Activated gamma-delta T cell treated with Interleukin-2 at 50 U/mL for 16 hours (primary cell): ENCODE results near the gene CACNA2D2.

ENCODE experiments used
- DNase-seq: peaks from one replicate; pipeline ENCODE4 v3.0.0-alpha.2; 2020

The CACNA2D2 gene

DNA sequence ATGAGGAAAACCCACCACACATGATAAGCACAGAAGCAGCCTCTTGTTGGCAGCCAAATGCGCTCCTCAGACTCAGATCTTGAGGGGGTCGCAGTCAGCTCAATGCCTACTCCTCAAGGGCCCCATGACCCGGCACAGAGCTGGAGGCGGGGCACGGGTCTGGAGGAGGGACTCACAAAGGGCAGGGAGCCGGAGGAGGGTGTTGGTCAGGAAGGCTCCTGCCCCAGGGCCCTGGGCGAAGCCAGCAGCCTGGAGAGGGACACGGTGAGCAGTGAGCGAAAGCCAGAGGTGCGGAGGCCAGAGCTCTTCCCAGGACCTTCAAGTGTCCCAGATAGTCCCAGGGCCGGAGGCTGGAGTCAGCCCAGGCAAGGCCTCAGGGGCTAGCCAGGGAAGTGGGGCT lies 9.8 kb downstream of the CACNA2D2 start:
- DNase-seq = no peak

DNA sequence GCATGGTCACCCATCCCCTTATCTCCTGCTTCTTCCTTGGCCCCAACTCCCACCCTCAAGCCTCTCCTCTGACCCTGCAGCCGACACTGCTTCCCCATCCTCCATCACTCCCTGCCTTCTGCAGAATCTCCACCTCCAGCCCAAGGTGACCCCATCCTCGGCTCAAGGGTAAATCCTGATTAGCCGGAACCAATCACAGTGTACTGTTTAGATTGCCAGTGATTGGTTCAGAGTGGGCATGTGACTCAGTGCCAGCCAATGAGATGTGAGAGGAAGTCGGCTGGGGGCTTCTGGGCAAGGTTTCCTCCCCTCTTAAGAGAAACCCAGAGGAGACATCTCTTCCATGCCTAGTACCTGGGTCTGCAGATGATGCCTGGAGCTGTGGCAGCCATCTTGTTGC lies 10.3 kb downstream of the CACNA2D2 start:
- DNase-seq = no peak

DNA sequence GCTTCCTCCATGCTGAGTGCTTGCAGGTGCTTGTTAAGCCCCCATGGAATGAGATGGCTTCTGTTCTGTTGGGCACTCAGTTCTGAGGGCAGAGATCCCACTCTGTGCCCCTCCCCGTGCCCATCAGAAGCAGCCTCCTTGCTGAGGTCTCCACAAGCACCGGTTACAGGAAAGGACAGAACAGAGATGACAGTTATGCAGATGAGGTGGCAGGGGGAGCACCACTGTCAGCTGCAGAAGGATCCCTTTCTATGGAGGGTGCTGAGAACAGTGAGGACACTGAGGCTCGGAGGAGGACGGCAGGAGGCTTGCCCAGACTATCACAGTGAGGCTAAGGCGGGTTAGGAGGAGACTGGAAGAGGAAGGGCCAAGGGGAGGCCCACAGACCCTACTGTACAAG lies 12.4 kb downstream of the CACNA2D2 start:
- no peak for DNase-seq

DNA sequence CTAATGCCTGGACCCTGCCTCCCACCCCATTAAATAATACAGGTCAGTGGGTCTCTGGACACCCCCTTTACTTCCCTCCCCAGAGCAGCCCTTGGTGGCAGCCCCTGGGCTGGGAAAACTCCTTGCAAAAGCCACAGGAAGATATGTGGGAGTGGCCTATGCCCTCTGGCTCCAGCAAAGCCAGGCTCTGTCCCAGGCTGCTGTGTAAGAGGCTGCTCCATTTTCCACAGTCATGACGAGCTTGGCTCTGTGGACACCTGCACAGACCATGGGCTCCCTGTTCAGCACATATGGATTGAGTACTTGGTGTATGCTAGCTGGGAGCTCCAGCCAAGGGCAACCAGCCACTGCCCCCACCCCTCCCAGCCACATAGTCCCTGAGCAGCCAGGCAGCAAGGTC lies 13.0 kb downstream of the CACNA2D2 start:
- no peak for DNase-seq

DNA sequence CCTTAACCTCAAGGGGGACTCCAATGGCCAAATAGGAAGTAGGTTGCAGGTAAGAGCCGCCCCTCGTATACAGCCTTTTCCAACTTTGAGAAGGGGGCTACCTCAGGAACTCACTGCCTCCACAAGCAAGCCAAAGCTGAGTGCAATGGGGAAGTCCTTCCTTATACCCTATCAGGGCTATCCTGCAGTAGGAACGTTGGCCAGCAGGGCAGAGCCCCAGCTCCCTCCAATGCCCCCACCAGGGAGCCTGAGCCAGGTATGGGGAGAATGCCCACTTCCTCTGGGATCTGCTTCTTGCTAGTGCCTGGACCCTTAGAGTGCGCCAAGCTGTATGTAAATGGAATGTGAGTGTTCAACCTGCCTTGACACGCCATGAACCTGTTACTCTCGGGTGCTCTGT lies 16.3 kb downstream of the CACNA2D2 start:
- no peak for DNase-seq

DNA sequence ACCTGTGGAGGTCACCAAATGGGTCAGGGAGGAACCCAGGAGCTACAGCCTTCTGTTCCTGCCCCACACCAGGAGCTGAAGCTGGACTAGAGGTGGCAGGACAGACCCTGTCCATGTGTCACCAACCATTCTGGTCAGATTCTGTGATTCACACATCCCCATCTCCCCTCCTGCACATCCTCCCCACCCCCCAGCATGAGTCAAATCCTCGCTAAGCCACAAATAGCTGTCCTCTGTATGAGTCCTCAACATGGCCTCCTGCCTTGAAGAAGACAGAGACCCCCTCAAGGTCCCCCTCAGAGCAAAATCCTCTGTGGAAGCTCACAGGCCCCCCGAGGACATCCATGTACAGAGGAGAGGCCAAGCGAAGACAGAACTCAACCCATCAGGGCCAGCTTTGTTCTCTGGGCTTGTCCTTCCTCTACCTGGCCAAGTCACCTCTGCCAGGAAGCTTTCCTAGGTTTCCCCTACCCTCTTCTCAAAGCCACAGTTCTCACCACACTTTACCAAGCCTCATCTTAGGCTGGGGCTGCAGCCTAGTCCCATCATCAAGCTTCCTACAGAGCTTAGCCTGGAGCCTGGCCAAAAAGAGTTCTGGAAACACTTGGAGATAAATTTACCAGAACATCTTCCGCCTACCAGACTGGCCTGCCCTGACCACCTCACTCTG lies 17.1 kb downstream of the CACNA2D2 start:
- no peak for DNase-seq

DNA sequence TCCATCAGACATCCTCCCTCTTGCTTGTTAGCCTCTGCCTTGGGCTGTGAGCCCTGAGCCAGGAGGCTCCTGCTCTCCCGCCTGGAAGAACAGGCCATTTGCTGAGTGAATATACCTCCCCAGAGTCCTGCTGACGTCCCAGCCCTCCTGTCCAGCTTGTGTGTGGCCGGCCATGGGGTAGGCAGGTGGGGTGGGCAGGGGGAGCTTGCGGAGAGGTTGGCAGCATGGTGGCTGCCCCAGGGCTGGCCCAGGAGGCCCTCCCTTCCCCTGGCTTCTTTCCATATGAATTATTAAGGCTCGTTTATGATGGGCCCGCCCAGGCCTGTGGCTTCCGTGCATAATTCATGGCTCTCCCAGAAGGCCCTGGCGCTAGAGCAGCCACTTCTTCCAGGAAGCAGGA lies 18.7 kb downstream of the CACNA2D2 start:
- DNase-seq = no peak

DNA sequence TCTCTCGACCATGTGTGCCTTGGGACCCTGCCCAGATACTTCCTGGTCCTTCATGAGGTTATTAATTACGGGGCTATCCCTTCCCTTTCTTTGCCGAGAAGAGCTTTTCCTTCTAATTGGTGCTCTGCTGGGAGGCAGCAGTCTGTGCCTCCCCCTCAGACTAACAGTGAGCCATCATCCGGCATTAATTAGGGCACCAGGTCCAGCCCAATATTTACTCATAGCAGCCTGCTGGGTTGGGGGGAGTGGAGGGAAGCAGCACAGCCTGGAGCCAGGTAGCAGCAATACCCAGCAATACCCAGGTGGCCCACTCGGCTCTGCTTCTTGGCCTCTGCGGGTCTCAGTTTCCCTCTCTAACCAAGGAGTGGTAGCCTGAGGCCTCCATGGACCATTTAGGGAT lies 20.1 kb downstream of the CACNA2D2 start:
- no peak for DNase-seq

DNA sequence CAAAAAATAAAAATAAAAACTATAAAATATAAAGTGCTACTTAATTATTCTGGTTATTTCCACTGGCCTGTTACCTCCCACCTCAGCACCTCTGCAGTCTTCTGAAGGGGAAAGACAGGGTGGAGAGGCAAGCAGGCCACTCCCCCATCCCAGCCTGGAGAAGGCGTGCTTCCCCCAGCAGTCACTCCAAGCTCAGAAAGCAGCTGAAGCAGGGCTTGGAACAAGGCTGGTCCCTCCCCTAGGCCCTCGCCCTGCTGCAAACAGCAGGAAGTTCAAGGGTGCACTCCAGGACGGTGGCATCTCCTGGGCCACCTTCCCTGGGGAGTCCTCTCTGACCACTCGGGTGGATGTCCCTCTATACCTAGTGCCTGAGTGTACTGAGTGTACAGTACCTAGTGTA lies 21.4 kb downstream of the CACNA2D2 start:
- no peak for DNase-seq

DNA sequence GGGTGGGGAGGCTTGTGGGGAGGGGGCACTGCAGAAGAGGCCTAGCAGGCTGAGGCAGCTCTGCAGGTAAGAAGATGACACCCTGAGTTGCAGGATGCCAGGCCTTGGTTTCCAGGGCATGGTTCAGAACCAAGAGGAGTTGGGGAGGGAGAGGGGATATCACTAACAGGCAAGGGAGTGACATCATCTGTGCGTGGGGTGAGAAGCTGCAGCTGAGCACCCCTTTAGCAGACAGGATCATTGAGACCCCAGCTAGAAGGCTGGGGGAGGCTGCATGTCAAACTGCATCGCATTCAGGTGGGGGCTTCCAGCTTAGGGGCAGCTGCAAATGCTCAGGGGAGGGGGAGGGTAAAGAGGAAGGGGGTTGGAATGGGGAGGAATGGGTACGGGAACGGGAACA lies 23.0 kb downstream of the CACNA2D2 start:
- no peak for DNase-seq

DNA sequence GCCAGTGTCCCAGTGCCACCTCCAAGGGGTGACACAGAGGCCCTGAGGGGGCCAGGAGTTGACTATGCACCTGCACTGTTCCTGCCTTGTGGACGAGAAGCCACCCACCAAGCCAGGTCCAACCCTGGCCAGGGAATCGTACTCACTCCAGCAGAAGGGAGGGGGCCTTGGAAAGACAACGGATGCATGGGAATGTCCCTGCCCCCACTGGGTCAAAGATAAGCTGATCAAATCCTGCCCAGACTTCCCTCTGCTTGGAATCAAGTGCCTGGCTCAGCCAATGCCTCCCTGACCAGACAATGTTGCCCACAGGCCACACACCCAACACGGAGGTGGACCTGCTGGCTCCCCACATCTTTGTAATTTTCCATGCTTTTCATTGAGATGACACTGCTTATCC lies 23.9 kb downstream of the CACNA2D2 start:
- DNase-seq = no peak

DNA sequence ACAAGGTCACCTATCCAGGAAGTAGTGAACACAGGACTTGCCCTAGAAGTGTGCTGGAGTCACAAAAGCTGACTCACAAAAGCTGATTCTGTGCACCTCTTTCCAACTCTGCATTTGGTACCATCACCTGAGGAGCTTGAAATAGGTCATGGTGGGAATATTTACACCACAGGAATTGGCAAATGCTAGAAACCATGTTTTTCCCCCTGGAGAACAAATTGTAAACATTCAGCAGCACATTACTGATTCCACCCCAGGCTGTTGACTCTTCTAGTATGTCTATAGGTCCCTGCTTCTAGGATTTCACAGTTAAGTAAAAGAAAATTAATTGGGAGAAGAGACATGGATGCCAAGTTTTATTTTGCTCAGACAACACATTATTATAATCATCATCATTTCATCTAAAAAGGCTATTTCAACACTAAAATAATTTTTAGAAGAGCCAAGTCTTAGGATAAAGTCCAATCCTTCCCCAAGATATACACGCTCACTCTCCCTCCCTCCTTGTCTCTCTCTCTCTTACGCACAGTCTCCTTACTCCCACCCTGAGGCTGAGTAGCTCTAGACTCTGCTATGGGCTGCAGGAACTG lies 24.7 kb downstream of the CACNA2D2 start:
- no peak for DNase-seq

DNA sequence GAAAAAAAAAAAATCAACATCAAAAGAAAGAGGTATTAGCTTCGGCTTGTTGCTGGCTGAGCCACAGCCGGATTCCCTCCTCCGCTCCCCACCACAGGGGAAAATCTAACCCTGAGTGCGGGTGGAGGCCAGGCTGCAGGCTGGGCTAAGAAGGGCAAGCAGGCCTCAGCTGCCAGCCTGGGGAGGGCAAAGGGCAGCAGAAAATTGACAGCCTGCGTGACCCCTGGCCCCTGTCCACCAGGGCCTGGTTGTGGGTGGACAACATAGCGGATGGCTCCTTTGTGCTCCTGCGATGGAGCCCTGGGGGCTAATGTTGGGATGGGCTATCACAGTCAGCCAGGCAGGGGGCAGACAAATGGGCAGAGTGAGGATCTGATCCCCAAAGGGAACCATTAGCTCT lies 25.4 kb downstream of the CACNA2D2 start:
- DNase-seq = no peak

DNA sequence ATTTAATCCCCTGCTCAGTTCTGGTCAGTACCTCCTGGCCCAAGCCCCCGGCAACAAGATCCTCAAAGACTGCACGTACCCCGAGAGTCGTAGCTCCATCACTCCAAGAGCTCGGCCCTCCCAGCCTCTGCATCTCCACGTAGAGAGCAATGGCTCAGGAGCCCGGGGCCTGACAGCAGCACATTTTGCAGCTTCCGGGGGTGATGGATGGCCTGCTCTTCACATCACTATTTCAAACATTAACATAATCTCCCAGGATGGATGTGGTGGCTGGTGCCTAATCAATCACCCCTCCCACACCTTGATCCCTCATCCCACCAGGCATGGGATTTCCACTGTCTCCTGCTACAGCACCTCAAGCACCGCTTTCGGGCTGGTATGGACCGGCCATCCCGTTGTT lies 28.1 kb downstream of the CACNA2D2 start:
- no peak for DNase-seq

DNA sequence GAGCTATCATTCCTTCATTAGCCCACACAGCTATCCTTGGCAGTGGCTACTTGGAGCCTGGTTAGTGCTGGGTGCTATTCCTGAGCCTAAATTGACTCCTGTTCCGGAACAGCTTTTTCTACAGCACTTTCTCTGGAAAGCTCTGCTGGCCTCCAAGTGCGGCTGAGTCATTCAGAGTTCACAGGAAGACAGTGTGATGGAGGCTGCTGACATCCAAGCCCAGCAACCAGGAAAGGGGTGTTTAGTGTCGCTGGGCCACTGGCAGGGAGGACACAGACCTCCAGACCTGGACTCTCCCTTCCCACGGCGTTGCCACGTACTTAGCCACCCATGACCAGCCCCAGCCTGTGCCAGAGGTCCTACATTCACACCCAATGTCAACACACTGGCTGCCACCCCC lies 28.7 kb downstream of the CACNA2D2 start:
- DNase-seq = no peak

DNA sequence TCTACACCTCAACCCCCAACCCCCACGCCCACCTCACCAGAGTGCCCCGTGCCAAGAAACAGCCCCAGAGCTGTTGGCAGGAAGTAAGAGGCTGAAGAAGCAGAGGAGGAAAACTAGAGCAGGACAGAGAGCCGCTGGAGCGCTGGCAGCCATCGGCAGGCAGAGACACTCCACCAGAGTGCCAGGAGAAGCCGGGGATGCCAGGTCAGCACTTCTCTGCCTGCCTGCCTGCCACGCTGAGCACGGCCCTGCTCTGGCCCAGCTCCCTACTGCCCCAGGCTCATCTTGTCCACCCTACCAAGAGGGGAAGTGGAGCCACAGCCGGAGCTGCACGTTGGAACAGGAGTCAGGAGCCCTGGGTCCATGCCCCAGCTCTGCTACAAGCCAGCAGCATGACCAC lies 29.7 kb downstream of the CACNA2D2 start:
- no peak for DNase-seq

DNA sequence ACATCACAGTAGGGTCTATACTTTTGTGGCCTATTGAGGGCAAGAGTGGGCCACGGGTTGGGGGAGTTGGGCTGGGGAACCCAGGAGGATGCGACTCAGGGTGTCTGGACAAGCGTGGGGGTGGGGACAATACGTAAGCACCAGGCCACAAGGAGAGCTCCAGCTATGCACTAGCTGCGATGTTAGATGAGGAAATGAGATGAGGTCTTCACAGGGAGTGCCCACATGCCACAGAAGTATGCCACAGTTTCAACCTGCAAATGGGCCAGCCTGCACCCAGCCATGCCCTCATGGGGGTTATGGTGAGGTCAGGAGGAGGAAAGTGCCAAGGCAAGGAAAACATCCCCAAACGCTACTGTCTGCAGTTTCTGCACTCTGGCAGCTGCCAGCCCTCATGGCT lies 30.5 kb downstream of the CACNA2D2 start:
- DNase-seq = peak; percentile 38

DNA sequence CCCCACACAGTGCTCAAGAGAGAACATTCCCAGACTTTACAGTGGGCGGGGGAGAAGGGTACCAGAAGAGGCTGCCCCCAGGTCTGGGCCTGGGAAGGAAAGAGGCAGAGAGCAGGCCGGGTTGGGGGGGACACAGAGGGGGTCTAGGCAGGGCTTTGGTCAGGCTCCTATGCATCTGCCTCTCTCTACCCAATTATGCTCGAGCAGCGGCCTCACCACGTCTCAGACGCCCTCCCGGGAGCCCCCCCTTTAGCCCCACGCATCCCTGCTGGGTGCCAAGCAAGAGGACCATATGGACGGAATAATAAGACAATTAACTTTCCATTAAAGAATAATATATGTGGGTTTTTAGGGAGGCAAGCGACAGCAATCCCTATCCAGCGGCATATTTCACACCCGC lies 32.8 kb downstream of the CACNA2D2 start:
- DNase-seq = no peak

DNA sequence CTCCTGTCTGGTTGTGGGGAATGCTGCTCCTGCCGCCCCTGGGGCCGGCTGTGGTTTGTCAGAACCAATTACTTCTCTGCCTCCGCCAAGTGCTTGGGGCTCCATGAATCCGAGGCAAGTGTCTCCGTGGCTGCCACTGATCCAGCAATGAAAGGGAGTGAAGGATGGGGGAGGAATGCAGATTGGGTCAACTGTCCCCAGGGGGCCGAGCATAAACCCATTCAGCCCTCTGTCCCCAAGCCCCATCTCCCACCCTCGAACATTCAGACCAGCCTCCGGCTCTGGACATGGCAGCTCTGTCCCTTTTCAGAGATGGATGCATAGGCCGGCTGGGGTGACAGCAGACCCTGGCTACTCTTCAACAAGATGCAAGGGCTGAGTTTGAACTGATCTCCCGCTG lies 35.5 kb downstream of the CACNA2D2 start:
- no peak for DNase-seq

DNA sequence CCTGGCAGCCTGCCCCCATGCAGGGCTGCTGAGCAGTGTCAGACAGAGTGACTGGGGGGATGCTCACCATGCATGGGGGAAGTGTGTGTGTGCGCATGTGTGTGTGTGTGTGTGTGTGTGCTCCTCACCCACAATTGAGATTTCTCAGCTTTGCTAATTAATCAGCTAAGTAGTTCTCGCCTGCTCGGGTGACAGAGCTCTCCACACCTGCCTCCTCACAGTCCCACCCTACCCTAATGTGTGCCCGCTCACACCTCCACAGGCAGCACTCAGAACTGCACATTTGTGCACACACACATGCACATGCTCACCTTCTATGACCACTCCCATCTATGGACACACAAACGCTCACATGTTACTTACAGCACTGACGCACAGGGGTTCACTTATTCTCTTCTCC lies 37.3 kb downstream of the CACNA2D2 start:
- no peak for DNase-seq

DNA sequence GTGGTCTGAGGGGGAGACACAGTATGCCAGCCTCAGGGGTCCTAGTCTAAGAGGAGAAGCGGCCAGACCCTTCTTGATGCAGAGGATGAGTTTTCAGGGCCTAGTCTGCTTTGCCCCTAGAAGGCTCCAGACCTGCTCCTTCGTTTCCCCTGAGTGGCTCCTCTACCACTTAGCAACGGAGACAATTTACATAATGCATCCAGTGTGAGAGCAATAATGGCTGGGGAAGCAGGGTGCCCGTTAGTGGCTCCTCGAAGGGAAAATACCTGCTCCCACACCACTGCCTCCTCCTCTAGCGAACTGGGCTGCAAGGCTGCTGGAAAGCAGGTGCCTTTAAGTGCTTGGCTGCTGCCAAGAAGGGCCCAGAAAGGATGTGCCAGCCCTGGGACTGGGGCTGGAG lies 38.9 kb downstream of the CACNA2D2 start:
- no peak for DNase-seq

DNA sequence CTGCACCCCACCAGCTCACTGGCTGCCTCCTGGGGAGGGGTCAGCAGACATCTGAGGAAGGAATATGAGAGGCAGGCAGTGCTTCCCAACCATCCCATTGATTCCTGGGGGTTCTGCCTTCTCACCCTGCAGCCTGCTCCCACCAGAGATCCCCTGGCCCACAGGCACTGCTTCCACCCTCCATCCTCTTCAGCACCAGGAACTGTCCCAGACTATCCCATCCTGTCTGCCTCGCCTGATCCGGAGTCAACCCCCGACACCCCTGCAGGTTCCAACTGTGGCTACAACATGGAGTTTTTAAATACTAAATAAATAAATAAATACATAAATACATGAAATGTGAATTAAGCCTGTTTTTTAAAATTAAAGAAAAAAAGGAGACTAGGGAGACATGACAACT lies 43.6 kb downstream of the CACNA2D2 start:
- DNase-seq = no peak

DNA sequence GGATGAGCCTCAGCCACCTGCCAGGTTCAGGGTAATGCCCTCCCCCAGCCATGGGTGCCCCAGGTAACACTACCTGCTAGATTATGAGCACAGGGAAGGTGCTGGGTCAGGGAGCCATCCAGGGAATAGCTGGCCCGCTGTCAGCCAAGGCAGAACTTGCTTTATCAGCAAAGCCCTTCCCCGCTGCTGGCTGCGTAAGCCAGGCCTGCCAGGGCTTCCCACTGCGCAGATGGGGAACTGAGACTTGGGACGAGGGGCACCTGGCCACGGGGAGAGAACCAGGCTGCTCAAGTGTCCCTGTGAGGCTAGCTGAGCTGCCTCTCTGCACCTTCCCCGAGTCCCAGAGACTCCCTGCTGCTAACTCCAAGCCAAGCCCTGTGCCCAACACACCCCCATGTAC lies 45.4 kb downstream of the CACNA2D2 start:
- no peak for DNase-seq

DNA sequence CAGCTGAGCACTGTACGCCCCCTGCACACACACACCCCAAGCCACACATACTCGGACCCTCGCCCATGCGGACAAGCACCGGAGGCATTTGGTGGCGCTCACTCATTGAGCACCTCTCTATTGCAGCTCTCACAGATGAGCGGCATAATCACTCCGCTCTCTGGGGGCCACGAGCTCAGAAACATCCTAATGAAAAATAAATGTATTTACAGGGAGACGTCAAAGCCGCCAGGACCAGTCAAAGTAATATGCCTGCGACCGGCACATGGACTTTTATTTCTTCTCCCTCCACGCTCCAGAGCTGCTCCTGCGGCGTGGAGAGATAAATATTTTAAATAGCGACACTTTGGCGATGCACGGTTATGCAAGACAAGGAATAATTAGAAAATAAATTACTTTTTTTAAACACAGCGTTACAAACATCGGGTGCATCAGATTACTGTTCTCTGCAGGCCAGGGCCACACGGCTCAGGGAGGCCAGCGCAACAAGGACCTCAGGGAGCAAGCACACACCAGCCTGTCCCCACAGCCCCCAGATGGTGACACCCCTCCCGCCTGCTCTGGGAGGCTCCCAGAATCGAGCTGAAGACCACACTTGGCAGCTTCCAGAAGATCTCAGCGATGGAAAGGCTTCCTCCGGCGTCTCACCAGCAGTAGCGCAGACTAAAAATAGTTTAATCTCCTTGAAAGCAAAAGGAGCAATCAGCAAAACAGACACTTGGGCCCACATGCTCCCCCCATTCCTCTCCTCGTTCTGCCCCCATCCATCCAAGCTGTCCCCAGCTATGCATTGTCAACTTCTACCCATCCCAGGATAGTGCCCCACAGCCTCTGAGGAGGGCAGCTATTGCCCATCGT lies 48.0 kb downstream of the CACNA2D2 start:
- DNase-seq = no peak
